AG04450 (cell line): ENCODE data around the gene KLHL2. TPM values are rescaled to one million over a fixed set of nuclear protein-coding genes. Genes with fewer than 3 reads are reported as not detected.

Experiments
- CTCF ChIA-PET: fragments of 300-600, 350-600 bp; formaldehyde crosslinking; extraction: SDS; loops from one replicate; lab custom pipeline; 2022; ENCODE audit warnings: antibody characterized with exemption, inconsistent platforms; lab: Charles Lee
- POLR2A ChIA-PET: fragments of 350-600 bp; formaldehyde crosslinking; extraction: SDS; loops from one replicate; lab custom pipeline; 2021; ENCODE audit warnings: antibody characterized with exemption, inconsistent platforms; lab: Yijun Ruan, JAX
- DNase-seq: peaks from one replicate; pipeline ENCODE4 v3.0.0-alpha.2; 2011; ENCODE audit warnings: low read depth, low spot score
- H3K27ac ChIP-seq: one replicate; pipeline ENCODE4 v1.5.1; 2012; ENCODE audit warnings: low read depth, low read length, control low read depth
- H3K27me3 ChIP-seq: one replicate; pipeline ENCODE4 v1.6.0; 2012; ENCODE audit warnings: low read length; ENCODE audit not compliant: control insufficient read depth, insufficient read depth
- H3K4me3 ChIP-seq: 2 replicates; pipeline ENCODE4 v1.5.1; 2011; ENCODE audit warnings: mild to moderate bottlenecking, low read depth, low read length, control low read depth
- H3K9me3 ChIP-seq: 2 replicates; pipeline ENCODE4 v1.5.1; 2012; ENCODE audit warnings: low read length; ENCODE audit not compliant: control insufficient read depth, insufficient read depth
- polyA plus RNA-seq: library from polyadenylated mRNA; depleted of rRNA; stranded (reverse); fragments of >200 nt; gene quantifications from 2 replicates; pipeline ENCODE4 v1.2.3, GENCODE V29; 2011
- TF ChIP-seq, protein P1 (sequence below): IDR thresholded peaks from 2 replicates; pipeline ENCODE4 v1.5.1; 2011; ENCODE audit warnings: low read depth, low read length, control low read depth, inconsistent platforms

The KLHL2 gene
- polyA plus RNA-seq, 1 experiment, result 16.4 TPM

DNA sequence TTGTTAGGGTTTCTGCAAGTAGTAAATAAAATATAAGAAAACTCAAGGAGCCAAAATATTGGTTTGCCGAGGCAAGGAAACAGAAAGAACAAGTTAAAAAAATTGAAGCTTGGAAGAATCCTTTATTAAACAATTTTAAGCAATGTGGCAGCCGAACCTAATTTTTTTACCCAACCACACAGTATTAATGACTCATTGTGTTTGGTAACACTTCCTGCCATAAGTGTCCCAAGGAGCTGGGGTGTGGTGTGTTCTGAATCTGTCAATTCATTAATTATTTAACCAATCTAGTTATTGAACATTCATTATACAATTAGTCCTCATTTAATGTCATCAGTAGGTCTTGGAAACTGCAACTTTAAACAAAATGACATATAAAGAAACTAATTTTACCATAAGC, 152.1 kb downstream of the KLHL2 start:
- Histone ChIP-seq H3K4me3 (no peak overlapping the region), H3K27ac (no peak overlapping the region), H3K27me3 (peaks cover 2% of the 10 kb centered on the region), H3K9me3 (no peaks in the 10 kb centered on the region)
- no peak for DNase-seq
- ChIA-PET POLR2A (interaction anchor here (0.6 kb wide), 1 partner anchor 1809 kb away, joined by 4 read pairs; no protein-coding TSS in a partner anchor), CTCF (interaction anchor here (0.6 to 0.9 kb wide), 3 partner anchors 10 to 246 kb away, joined by 3 read pairs; no protein-coding TSS in a partner anchor)
- TF ChIP-seq, protein P1, sequence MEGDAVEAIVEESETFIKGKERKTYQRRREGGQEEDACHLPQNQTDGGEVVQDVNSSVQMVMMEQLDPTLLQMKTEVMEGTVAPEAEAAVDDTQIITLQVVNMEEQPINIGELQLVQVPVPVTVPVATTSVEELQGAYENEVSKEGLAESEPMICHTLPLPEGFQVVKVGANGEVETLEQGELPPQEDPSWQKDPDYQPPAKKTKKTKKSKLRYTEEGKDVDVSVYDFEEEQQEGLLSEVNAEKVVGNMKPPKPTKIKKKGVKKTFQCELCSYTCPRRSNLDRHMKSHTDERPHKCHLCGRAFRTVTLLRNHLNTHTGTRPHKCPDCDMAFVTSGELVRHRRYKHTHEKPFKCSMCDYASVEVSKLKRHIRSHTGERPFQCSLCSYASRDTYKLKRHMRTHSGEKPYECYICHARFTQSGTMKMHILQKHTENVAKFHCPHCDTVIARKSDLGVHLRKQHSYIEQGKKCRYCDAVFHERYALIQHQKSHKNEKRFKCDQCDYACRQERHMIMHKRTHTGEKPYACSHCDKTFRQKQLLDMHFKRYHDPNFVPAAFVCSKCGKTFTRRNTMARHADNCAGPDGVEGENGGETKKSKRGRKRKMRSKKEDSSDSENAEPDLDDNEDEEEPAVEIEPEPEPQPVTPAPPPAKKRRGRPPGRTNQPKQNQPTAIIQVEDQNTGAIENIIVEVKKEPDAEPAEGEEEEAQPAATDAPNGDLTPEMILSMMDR, result no peak

DNA sequence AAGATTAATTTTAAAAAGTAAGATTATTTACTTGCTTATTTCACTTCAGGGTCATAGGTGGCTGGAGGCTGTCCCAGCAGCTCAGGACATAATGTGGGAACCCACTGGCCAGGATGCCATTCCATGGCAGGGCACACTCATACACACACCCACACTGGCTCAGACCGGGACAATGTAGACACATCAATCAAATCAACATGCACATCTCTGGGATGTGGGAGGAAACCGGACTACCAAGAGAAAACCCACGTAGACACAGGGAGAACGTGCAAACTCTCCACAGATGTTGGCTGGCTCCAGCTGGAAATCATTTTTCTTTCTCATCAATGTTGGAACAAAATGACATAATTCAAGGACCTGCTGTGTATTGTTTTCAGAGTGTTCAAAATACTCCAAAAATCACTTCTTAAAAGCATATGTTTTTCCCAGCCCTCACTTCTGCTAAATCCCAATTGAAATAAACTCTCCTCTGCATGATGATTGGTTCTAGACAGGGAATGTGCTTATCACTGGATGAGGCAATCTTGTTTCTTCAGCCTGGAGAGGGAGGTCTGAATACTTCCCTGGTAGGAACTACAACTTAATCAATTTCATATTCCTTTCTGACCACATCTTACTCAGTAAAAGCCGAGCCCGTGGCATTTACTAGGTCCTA, 152.8 kb downstream of the KLHL2 start:
- POLR2A ChIA-PET, result interaction anchor here (0.6 kb wide), 1 partner anchor 1810 kb away, joined by 4 read pairs; no protein-coding TSS in a partner anchor
- Histone ChIP-seq H3K27ac (no peak overlapping the region), H3K4me3 (no peak overlapping the region), H3K9me3 (no peaks in the 10 kb centered on the region), H3K27me3 (peaks cover 2% of the 10 kb centered on the region)
- no peak for DNase-seq
- CTCF ChIA-PET, result interaction anchor here (0.6 to 0.7 kb wide), 2 partner anchors 11 to 247 kb away, joined by 3 read pairs; no protein-coding TSS in a partner anchor
- TF ChIP-seq, protein P1, result no peak

DNA sequence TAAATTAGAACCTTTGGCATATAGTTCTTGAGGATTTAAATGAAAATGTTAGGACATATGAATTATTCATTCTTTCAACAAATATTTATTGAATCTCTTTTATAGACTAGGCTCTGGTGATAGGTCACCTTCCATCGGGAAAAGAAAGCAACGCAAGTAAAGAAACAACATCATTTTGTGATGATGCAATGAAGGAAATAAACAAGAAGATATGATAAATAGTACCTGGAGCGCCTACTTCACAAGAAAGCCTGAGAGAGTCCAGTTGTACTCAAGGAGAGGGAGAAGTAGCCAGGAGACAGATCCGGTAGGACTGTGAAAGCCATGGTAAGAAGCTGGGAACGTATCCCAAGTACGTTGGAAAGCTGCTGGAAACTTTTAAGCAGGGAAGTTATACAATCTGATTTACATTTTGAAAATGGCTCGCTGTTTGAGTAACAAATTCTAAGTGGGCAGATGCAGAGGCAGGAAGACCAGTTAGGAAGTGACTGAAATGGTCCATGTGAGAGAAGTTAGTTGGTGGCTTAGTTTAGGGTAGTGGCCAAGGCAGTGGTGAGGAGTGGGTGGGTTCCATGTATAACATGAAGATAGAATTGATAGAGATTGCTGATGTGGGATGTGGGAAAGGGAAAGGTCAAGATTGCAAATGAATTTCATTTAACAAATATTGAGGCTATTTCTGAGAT, 153.8 kb downstream of the KLHL2 start:
- Histone ChIP-seq H3K27ac (no peak overlapping the region), H3K27me3 (peaks cover 2% of the 10 kb centered on the region), H3K4me3 (no peak overlapping the region), H3K9me3 (no peaks in the 10 kb centered on the region)
- no peak for DNase-seq
- POLR2A ChIA-PET, result no interaction called here
- TF ChIP-seq, protein P1, result no peak
- CTCF ChIA-PET, result no interaction called here

DNA sequence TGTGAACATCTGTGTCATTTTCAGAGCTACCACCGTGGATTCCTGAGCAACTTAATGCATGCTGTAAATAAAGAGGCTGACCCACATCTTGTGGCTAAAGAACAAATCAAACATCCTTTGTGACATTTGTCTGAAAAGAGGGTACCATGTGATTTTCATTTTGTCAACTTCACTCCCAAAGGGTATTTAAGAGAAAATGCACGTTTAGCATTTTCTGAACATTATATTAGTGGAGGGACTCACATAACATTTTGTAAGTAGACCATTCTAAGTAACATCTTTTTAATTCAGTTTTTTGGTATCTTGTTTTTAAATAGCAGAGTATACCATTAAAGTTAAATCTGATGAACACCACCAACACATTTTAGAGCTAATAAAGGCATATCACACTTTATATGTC, 154.4 kb downstream of the KLHL2 start:
- ChIA-PET CTCF (no interaction called here), POLR2A (no interaction called here)
- no peak overlapping the region for H3K27ac ChIP-seq
- DNase-seq, result no peak
- H3K4me3 ChIP-seq, result no peak overlapping the region
- H3K27me3 ChIP-seq, result peaks cover 2% of the 10 kb centered on the region
- TF ChIP-seq, protein P1, result no peak
- H3K9me3 ChIP-seq, result no peaks in the 10 kb centered on the region
